GM21619 (cell line): Measurements from ENCODE around the gene TMEM107.
"Not testable (repeated sequence)": the region's sequence is repeated elsewhere in the genome, so short reads cannot be mapped to it uniquely, and the experiment has no call there.

Experiments used
- ATAC-seq: cut with Tn5 transposase; IDR thresholded peaks from one replicate; pipeline ENCODE4 v1.9.1; 2021; ENCODE audit not compliant: unreplicated experiment

The TMEM107 gene

DNA sequence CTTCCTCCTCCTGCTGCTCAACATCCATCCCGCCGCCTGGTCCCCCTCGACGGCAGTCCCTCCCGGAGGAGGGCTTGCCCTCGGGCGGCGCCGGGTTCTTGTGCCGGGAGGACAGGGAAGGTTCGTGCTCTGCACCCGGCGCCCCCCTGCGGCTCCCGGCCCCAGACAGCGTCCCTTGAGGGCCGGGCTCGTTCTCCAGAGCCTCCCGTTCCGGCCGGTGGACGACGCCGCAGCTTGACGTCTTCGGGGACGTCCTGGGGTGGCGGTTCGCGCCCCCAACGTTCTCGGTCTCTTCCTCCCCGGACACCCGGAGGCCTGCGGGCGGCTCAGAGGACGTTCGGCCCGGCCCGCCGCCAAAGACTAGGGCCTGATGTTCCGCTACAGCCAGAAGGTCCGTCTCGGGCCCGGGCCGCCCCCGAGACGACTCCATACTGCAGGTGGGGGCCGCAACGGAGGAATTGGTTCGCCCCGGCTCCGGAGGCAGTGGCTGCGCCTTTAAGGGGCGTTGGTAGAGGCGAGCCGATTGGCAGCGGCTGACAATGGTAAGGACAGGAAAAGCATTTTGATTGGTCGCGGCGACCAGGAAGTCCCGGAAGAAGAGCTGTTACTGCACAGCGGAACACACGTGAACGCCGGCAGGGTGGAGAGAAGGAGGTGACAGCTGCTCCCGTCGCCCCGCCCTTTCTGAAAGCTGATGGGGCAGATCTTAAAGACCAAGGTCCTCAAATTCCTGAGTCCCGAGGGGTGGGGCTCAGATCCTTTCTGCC is 13.7 kb upstream of the TMEM107 start, which contains the start of gene BORCS6:
Gene BORCS6 (minus strand): TSS at position 470 of the 767 bp plus-strand sequence. CDS start 40 bp downstream, at position 430.
- peak; percentile 38 for ATAC-seq

- no peak for ATAC-seq
Measured at GRCh38 chr17:8189041-8189710, 13.0 kb upstream of the TMEM107 start.

GRCh38 chr17:8188263-8188839 is 12.2 kb upstream of the TMEM107 start:
- ATAC-seq: no peak

DNA sequence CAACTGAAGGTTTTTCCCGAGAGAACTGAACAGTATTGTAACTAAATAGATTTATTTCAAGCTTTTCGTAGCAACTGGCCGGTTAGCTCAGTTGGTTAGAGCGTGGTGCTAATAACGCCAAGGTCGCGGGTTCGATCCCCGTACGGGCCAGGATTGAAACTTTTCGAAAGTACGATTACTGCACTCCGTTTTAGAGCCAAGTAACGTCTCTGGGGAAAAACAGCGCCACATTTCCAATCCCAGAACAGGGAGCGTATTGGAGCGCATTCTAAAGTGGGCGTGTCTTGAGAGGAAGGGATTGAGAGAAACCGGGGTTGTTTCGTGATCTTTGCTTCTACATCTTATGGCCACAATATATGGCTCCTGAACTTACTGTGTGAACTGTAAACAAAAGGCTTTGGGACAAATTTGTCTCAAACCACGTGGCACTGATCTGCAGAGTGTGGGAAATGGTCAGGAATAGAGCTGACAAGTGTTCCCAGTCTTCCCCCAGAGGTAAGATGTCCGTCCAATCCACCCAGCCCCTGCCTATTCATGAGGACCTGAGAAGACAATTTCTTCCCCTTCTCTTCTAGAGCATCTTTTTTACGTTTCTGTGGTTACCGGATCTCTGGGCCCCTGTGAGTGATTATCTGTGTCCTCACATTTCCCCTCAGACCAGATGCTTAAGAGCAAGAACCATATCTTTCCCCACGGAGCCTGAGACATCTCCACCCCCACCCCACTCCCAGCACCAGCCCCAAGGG is 11.5 kb upstream of the TMEM107 start:
- ATAC-seq: peak; percentile 13

DNA sequence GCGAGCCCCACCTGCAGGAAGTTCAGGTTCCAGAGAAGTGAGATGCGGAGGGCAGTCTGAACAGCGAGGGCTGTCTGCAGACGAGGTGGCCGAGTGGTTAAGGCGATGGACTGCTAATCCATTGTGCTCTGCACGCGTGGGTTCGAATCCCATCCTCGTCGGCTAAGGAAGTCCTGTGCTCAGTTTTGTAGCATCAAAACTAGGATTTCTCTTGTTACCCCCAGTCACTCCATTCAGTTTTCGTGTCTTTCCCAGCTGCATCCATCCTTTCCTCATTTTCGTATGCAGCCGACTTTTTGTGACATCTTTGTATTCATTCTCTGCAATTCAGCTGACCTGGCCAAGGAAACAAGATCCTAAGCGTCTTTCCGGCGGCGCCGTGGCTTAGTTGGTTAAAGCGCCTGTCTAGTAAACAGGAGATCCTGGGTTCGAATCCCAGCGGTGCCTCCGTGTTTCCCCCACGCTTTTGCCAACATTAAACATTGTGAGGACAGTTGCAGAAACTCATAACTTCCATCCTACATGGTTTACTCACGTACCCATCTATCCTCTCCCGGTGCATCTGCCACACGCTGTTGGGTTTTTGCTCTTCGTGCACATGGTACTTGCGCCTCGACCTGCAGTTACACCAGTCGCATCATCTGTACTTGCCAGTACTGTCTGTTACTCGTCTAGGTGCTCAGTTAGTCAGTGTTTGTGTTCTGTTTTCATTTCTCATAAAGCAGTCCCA is 10.8 kb upstream of the TMEM107 start:
- ATAC-seq: peak; percentile 26

GRCh38 chr17:8186446-8186786 is 10.2 kb upstream of the TMEM107 start:
- ATAC-seq: no peak

DNA sequence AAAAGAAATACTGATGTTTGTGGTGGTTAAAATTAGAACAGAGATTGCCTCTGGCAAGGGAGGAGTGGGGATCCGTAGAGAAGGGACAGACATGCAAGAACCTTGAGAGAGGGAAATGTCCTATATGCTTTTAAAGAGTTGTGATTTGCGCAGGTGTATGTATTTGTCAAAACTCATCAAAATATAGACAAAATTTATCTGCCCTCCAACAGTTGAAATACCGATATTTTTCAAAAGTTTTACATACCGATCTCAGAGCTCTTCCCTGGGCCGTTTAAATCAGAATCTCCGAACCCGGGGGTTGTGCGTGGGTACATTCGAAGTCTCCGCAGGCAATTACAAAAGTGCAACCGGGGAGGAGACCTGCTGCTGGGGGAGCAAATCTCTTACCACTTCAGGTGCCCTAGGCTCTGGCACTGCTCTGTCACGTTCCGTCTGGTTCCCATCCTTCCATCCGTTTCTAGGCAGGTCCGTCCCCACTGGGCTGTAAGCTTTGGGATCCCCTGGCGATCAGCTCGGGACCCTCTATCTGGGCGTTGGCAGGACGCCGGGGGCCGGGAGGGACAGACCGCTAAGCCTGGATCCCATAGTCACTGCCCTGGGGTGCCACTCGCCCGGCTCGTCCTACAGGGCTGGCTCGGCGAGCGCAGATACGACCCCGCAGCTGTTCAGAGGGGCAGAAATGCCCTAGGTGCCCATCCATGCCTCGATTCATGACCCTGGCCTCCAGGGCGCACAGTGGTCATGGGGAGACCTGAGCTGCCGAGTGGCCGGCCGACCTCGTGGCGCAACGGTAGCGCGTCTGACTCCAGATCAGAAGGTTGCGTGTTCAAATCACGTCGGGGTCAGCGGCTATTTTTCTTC is 9.6 kb upstream of the TMEM107 start:
- peak; percentile 23 for ATAC-seq

GRCh38 chr17:8176998-8177731 is 985 bp upstream of the TMEM107 start:
- no peak for ATAC-seq

- no peak for ATAC-seq
Measured at GRCh38 chr17:8175795-8176196, 384 bp downstream of the TMEM107 start.

GRCh38 chr17:8173871-8174322 is 2.3 kb downstream of the TMEM107 start:
- ATAC-seq: no peak

- peak; percentile 68 for ATAC-seq
Measured at GRCh38 chr17:8173056-8173870, 2.9 kb downstream of the TMEM107 start.

- not testable (repeated sequence) for ATAC-seq
Measured at GRCh38 chr17:8170186-8170585, 6.0 kb downstream of the TMEM107 start.

DNA sequence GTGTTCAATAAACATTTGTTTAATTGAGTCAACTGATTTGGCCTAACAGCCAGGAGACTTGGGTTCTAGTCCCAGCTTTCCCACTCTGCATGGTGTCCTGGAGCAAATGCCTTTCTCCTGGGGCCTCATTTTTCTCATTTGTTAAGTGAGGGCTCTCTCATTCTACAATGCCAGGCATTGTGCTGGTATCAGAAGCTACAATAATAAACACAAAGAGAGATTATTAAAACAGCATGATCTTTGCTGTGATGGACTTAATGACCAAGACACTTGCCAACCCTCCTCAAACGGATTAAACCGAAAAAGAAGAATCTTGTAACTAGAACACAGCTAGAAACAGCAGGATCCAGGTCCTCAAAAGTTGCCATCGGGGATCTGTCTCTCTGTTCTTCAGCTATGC is 8.7 kb downstream of the TMEM107 start:
- ATAC-seq: no peak

DNA sequence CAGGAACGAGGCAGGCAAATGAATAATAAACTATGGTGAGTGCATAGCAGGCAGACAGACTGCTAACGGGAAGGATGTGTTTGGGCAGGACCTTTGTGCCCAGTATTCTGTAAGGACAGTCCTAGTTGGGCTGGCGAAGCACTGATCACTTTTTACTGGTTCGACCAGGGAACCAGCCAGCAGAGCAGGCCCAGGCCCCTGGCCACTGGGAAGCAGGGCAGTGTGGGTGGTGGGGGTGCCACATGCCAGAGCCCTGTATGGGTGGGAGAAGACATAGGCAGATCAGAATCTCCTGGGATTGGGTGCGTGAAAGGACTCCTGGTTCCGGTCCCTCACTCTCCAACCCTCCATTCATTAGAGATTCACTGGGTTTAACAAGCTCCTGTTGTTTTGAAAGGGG is 9.4 kb downstream of the TMEM107 start:
- no peak for ATAC-seq

DNA sequence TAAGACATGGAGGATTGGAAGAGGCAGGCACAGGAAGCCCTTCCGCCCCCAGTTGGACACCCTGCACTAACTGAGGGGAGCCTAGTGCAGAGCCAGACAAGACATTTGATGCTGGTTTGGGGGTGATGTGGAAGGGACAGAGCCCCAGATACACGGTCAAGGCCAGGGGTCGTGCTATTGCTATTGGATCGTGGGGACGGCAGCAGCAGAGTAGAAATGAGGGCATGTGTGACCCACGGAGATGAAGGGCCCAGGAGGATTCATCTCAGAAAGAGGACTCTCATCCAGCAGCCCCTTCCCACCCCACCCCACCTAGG is 11.4 kb downstream of the TMEM107 start:
- ATAC-seq: no peak

DNA sequence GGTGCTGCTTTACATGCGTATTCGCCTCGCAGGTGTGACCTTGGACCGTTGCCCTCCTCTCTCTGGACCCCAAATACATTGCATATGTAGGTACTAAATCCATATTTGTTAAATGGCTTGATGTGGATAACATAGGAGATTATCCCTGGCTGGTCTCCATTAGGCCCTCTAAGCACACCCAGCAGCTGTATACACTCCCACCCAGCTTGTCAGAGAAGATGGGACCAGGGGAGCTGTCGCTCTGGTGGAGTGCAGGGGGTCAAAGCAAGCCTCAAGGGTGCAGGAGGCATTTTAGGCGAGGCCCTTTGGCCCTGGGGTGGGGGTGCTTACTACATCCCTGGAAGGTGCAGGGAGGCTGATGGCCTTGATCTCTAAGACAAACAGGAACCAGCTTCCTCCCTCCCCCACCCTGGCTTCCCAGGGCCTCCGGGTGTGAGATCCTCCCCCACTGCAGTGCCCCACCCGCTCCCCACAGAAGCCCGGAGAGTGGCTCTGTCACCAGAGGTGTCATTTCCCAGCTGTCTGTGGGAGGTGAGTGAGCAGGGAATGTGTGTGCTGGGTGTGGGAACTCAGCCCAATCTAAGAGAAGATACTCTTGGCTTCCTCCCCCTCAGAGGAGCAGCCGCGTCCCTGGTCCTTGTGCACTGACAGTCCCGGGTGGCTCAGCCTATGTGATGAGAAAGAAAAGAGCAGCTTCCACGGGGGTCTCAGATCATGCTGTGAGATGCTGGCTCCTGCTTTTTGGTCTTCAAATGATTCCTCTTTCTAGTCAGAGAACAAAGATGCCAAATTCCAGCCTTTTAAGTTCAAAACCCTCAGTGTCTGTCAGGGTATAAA is 12.0 kb downstream of the TMEM107 start:
- ATAC-seq: no peak
